ENCODE data around the gene AGO3.
"Not testable (repeated sequence)": the region's sequence is repeated elsewhere in the genome, so short reads cannot be mapped to it uniquely, and the experiment has no call there.

Gene AGO3

GRCh38 chr1:35930593-35931445 is at the start of gene AGO3:
TSS of gene AGO3 (plus strand) at chr1:35931105. CDS start at chr1:35931427, 322 bp downstream.
- peak; percentile 92 for DNase-seq

DNA sequence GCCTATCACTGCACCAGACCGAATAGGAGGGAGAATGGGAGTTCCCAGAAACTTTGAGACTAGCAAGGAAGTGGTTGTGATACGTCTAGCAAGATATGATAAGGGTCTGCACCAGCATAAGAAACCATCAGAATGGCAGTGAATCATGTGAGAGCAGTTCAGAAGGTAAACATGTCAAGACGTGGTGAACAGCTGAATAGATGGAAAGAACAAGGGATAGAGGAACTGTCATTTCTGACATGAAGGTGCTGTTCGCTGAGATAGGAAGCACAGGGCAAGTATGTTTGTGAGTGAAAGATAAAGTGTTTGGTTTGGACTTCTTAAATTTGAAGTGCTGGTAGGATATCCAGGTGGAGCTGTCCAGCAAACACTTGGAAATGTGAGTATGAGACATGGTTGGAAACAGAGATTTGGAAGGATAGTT is 49.0 kb upstream of the AGO3 start:
- no peak for DNase-seq

DNA sequence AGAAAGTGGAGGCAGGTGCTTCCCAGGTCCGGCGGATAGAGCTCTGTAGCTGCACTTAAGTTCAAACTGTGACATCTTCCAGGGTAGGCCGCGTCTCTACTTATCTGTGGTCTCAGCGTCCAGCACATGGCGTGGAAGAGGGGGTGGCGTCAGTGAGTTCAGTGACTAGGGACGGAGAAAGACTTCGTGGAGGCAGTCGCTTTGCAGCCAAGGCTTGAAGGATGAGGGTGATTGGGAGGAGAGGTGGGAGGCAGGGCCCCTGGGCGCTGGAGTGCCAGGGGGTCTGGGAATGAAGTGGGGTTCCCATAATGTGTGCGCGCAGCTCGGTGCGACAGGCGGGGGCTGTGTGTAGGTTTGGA is 48.3 kb upstream of the AGO3 start:
- DNase-seq, result no peak

- peak; percentile 96 for DNase-seq
These were observed 47.8 kb upstream of the AGO3 start, which contains the start of gene AGO1 for GRCh38 chr1:35882945-35883634. TSS of gene AGO1 (plus strand) at chr1:35883209. CDS start at chr1:35883422, 213 bp downstream.

GRCh38 chr1:35883635-35884101 is 47.2 kb upstream of the AGO3 start:
- DNase-seq, result peak; percentile 63

DNA sequence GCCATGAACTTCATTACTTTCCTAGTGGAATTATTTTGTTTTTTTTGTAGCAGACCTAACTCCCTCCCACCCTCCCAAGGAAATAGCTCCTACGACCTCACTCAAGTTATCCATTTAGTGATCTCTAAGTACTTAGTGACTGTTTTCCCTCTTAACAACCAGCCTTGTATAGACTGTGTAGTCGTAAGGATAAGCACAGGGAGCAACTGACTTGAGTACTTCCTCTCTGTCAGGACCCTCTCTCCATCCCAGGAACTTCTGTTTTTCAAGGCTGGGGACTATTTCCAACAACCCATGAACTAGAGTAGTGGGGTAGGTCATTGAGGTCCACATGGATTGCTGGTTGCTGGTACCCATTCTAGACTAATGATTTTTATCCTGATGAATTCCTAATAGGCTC is 46.0 kb upstream of the AGO3 start:
- DNase-seq, result no peak

DNA sequence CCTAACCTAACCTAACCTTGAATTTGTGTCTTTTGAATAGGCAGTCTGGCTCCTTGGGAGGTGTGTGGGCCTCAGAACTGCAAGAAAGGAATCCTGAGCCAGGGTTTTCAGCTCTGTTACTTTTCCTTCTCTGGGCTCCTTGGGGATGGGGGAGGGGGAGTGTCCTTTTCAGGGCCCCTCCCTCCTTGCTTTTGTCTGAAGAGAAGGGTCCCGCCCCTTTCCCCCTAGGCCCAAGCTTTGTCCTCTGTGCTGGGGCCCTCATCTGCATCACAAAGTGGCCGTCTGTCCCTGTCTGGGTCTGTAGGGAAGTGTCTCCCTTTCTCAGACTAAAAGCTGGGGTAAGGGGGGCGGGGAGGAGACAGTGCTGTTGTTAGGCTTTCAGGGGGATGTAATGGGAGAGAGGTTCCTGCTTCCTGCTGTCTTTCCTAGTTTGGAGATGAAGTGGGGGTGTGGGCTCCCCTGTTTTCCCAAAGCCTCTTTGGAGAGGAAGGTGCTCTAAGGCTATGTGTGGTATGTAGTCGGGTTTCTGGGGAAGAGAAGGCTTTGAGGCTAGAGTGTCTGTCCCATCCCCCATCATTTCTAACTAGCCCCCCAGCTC is 44.8 kb upstream of the AGO3 start:
- no peak for DNase-seq

GRCh38 chr1:35886577-35887431 is 44.1 kb upstream of the AGO3 start:
- DNase-seq, result no peak

DNA sequence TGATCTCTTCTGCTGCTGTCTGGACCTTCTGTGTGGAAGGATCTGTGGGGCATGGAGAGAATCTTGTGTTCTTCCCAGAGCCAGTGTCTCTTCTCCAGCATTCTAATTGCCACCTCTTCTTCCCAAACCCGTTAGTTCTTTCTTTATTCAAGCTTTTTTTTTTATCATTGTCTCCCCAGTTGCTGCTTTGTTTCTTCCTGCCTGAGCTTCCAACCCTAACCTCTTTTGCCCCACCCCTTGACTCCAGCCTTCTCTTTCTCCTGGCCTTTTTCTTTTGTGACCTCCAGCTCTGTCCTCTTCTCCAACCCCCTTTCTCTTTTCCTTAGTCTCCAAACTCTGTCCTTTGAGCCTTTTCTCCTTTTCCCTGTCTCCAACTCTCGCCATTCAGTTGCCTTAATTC is 43.4 kb upstream of the AGO3 start:
- DNase-seq, result no peak

- no peak for DNase-seq
These were observed 42.6 kb upstream of the AGO3 start for GRCh38 chr1:35888255-35888654.

DNA sequence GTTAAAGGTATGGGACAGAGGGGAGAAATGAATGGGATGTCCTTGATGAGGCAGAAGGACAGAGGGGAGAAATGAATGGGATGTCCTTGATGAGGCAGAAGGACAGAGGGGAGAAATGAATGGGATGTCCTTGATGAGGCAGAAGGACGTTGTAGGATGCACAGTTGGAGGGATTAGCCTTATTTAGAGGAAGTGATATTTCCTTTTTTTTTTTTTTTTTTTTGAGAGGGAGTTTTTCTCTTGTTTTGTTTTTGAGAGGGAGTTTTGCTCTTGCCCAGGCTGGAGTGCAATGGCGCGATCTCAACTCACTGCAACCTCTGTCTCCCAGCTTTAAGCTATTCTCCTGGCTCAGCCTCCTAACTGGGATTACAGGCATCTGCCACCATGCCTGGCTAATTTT is 41.9 kb upstream of the AGO3 start:
- not testable (repeated sequence) for DNase-seq

- DNase-seq, result no peak
These were observed 37.6 kb upstream of the AGO3 start for GRCh38 chr1:35893051-35893879.

GRCh38 chr1:35894183-35894582 is 36.7 kb upstream of the AGO3 start:
- peak; percentile 15 for DNase-seq

- DNase-seq, result no peak
These were observed 36.2 kb upstream of the AGO3 start for GRCh38 chr1:35894656-35895055.

DNA sequence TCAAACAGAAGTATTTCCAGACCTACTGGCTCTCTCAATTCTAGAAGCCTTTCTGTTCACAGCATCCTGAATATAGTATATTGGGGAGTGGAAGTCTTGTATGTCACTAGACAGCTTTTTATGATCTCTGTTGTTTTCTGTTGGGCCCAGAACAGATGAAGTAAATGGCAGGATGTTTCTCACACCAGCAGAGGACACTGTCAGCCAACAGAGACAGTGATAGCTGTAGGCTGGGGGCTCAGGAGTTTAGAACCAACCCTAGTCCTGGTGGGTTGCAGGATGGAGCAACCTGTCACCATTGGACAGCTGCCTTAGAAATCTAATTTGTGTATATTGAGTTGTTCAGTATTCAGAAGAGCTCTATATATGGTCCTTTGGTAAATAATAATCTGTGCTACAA is 31.0 kb upstream of the AGO3 start:
- no peak for DNase-seq

- DNase-seq, result no peak
These were observed 29.7 kb upstream of the AGO3 start for GRCh38 chr1:35901235-35901634.

DNA sequence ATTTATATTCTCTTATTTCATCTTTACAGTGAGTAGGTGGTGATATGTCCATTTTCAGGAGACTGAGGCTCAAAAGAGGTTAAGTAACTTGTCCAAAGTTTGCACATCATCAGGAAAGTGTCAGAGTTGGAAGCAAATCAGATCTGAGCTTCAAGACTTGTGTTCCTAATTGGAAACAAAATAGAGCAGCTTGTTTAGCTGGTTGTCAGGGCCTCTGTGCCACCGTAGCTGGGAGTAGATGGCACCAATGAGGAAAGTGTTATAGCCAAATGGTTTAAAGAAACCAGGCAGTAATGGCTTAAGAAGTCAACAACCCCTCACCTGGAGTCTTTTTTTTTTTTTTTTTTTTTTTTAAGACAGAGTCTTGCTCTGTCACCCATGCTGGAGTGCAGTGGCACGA is 28.2 kb upstream of the AGO3 start:
- no peak for DNase-seq

- no peak for DNase-seq
These were observed 16.2 kb upstream of the AGO3 start for GRCh38 chr1:35914717-35915116.

GRCh38 chr1:35915693-35916092 is 15.2 kb upstream of the AGO3 start:
- no peak for DNase-seq

GRCh38 chr1:35923791-35924221 is 7.1 kb upstream of the AGO3 start:
- DNase-seq, result no peak

DNA sequence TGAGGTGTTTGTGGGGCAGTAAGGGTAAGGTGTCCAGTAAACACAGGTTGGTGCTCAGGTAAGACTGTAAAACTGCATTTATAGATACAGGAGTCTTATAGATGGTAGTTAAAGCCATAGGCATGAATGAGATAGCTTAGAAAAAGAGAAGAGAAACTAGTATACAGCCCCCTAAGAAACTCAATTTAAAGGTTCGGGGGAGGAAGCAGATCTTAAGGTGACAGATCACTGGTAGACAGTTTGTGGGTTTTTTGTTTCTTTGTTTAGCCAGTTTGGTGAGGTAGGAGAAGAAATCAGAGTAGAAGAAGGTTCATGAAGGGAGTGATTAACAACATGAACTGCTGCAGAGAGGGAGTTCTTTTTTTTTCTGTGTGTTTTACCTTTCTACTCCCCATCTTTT is 6.1 kb upstream of the AGO3 start:
- no peak for DNase-seq

DNA sequence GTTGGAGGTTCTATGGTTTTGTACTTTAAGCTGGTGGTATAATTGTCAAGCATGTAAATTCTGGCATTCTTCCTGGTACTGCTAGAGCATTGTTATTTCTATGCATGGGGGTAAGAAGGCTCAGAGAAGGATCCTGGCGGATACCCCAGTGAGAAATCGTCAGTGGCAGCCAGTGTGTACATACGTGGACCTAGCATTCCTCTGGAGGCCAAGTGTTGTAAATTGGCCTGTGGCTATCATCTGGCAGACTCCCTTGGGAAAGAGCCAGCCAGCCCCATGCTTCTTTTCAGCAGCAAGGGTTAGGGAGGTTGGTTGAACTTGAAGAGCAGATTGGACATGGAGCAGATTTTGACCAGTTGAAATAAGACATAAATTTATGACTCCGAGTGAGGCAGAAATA is 5.2 kb upstream of the AGO3 start:
- no peak for DNase-seq
